NAMALWA (cell line): ENCODE data around the gene ZNF224.

Experiments
- DNase-seq: peaks from one replicate; pipeline ENCODE4 v3.0.0-alpha.2; 2015; ENCODE audit warnings: low spot score

Gene ZNF224

GRCh38 chr19:44131955-44132354, 37.8 kb downstream of the ZNF224 start:
- DNase-seq: no peak

- no peak for DNase-seq
Measured at GRCh38 chr19:44141191-44142058, 47.3 kb downstream of the ZNF224 start, which contains the start of gene ZNF234. ZNF234 (plus strand) TSS chr19:44141554; CDS start chr19:44144633, 3,079 bp downstream.

- no peak for DNase-seq
Measured at GRCh38 chr19:44142059-44142433, 47.9 kb downstream of the ZNF224 start.

- no peak for DNase-seq
Measured at GRCh38 chr19:44149776-44150175, 55.6 kb downstream of the ZNF224 start.

GRCh38 chr19:44151491-44151890, 57.3 kb downstream of the ZNF224 start:
- no peak for DNase-seq

GRCh38 chr19:44156475-44156874, 62.3 kb downstream of the ZNF224 start:
- DNase-seq: no peak
